GM19193 (cell line): Measurements from ENCODE around the gene PRR3.

Experiments used
- POLR2A ChIP-seq: IDR thresholded peaks from 4 replicates; pipeline ENCODE4 v1.6.1; 2011; ENCODE audit not compliant: insufficient read depth, insufficient read length; ENCODE audit errors: extremely low read depth

PRR3 gene

GRCh38 chr6:30564114-30564513 is 7.0 kb downstream of the PRR3 start:
- no peak for TF ChIP-seq POLR2A

DNA sequence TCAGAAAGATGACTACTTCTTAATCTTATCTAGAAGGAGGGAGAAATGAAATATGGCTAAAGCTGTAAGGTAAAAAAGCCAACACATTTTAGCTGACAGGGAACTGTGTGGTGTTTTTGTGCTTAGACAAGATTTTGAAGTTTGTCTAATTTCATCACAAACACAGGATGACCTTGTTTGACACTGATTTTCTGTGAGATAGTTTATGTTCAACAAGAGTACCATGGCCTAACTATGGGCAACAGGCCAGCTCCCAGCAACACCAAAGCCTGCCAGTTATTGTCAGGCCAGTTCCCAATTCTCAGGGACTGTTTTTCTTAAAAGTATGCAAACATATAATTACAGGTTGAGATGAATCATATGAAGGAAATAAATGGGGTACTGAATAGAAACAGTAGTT is 8.7 kb downstream of the PRR3 start:
- TF ChIP-seq POLR2A = no peak

GRCh38 chr6:30568245-30568644 is 11.2 kb downstream of the PRR3 start:
- TF ChIP-seq POLR2A = no peak

DNA sequence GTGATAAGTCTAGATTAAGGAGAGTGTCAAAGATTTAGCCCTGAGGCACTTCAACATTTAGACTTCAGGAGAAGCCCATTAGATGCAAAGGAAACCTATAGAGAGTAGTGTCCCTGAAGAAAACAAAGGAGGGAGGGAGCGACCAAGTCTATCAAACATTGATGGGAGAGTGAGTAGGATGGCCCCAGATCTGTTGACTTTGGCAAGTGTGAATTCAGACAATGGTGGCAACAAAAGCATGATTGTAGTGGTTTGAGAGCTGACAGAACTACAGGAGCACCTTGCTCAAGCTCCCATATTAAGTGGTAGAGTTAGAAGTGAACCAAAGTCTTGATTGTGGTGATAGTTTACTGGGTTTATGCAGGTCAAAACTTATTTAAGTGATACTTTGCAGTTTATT is 13.2 kb downstream of the PRR3 start:
- no peak for TF ChIP-seq POLR2A

DNA sequence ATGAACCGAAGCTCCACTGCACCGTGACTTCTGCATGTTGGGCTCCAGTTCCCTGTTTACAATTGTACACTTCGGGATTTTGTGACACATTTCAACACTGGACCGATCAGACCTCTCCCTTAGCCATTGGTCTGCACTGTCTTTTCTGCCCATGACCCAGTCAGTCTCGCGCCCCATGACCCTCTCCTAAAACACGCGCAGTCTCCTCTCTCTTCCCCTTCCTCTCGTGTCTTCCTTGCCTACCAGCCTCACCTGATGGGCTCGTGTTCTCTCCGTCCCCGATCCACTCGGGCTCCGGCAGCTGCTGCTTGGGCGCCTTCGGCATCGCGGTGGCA is 13.6 kb downstream of the PRR3 start:
- no peak for TF ChIP-seq POLR2A

GRCh38 chr6:30571075-30571761 is 14.1 kb downstream of the PRR3 start, which contains the start of gene ABCF1:
Gene ABCF1 (plus strand): TSS chr6:30571442. CDS start chr6:30571488, 46 bp downstream.
- TF ChIP-seq POLR2A = peak; percentile 96

DNA sequence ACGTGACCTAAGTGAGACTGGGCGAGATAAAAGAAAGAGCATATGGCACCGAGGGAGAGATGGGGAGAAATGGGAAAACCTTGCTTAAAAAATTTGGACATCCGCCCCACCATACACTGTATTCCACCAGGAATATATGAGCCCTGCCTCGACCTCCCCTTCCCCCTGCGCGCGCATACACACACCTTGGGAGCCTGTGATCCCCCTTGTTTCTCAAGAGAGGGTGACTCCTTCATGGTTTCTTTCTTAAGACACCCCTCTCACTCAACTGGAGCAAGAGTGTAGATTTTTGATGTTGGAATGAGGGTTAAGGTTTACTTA is 14.6 kb downstream of the PRR3 start:
- no peak for TF ChIP-seq POLR2A

DNA sequence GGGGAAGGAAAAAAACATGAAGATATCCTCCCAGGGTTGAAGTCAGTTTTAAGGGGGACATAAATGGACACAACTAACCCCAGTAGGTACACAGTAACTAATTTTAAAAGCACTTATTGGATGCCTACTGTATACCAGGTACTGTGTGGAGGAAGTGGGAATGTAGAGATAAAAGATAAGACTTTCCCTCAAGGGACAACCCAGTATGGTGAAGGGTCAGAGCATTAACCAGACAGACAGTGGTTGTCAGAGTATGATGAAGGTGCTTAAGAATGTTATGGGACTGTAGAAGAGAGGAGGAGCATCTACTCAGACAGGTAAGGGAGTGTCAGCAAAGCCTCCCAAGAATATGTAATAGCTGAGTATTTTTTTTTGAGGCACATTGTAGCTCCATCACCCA is 15.1 kb downstream of the PRR3 start:
- no peak for TF ChIP-seq POLR2A

GRCh38 chr6:30573113-30573512 is 16.0 kb downstream of the PRR3 start:
- no peak for TF ChIP-seq POLR2A

GRCh38 chr6:30578051-30578450 is 21.0 kb downstream of the PRR3 start:
- TF ChIP-seq POLR2A = no peak

DNA sequence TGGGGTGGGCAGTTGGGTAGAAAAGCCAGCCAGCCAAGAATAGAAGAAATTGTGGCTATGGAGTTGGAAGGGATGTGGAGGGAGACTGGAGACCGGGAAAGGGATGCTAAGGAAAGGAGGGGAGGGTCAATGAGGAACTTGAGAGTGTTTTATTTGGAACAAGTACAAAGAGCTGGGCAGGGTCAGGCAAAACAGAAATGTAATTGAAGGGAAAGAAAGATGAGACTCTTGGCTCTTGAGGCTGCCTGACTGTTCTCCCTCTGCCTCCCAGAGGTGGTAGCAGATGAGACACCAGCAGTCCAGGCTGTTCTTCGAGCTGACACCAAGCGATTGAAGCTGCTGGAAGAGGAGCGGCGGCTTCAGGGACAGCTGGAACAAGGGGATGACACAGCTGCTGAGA is 26.8 kb downstream of the PRR3 start:
- no peak for TF ChIP-seq POLR2A

DNA sequence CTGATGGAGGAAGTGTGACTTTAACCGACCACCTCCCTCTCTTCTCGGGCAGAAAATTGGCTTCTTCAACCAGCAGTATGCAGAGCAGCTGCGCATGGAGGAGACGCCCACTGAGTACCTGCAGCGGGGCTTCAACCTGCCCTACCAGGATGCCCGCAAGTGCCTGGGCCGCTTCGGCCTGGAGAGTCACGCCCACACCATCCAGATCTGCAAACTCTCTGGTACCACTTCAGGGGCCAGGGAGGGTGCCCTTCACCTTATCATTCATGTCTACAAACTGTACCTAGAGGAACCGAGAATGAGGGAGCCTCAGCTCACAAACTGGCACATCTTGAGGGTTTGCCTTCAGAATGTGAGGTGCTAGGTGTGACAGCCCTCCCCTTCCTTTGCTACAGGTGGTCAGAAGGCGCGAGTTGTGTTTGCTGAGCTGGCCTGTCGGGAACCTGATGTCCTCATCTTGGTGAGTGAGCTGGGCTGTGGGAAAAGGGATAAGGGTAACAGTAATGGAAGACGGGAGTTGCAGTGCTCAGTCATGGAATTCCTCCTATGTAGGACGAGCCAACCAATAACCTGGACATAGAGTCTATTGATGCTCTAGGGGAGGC is 32.8 kb downstream of the PRR3 start:
- TF ChIP-seq POLR2A = no peak

GRCh38 chr6:30590509-30590908 is 33.4 kb downstream of the PRR3 start:
- no peak for TF ChIP-seq POLR2A

GRCh38 chr6:30591008-30591407 is 33.9 kb downstream of the PRR3 start:
- TF ChIP-seq POLR2A = no peak

GRCh38 chr6:30592287-30592686 is 35.2 kb downstream of the PRR3 start:
- no peak for TF ChIP-seq POLR2A

DNA sequence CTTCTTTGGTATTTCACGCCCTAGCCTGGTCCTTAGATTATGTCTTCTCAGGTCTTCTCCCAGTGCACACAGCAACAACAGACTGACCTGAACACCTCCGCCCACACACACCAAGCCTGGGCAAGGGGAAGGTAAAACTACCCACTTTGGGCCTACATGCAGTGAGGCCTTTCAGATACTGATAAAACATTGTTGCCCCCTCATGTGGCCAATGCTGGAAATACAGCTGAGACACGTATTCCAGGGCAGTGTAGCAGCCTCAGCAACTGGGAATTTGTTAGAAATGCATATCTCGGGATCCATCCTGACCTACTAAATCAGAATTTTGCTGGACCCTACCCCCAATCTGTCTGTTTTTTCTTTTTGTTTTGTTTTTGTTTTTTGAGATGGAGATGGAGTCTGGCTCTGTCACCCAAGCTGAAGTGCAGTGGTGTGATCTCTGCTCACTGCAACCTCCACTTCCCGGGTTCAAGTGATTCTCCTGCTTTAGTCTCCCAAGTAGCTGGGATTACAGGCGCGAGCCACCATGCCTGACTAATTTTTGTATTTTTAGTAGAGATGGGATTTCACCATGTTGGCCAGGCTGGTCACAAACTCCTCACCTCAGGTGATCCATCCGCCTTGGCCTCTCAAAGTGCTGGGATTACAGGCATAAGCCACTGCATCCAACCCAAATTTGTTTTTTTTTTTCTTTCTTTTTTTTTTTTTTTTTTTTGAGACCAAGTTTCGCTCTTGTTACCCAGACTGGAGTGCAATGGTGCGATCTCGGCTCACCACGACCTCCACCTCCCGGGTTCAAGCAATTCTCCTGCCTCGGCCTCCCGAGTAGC is 40.4 kb downstream of the PRR3 start:
- TF ChIP-seq POLR2A = peak; percentile 25
